Rectal smooth muscle tissue (tissue), 1 donor: ENCODE data around the gene KLHDC1.
A peak's percentile ranks its signal among the peaks of the same experiment; 100 is the strongest.
"Not testable (repeated sequence)": the region's sequence is repeated elsewhere in the genome, so short reads cannot be mapped to it uniquely, and the experiment has no call there.

Source experiments
- H3K27ac ChIP-seq: one replicate; pipeline ENCODE4 v1.7.0; 2013; ENCODE audit warnings: low read depth, low read length, inconsistent platforms
- H3K27me3 ChIP-seq: one replicate; pipeline ENCODE4 v1.7.0; 2013; ENCODE audit warnings: low read length; ENCODE audit not compliant: control insufficient read depth, insufficient read depth
- H3K36me3 ChIP-seq: one replicate; pipeline ENCODE4 v1.7.0; 2013; ENCODE audit warnings: low read length; ENCODE audit not compliant: control insufficient read depth, insufficient read depth
- H3K4me1 ChIP-seq: one replicate; pipeline ENCODE4 v1.7.0; 2013; ENCODE audit warnings: low read length; ENCODE audit not compliant: control insufficient read depth, insufficient read depth
- H3K4me3 ChIP-seq: one replicate; pipeline ENCODE4 v1.7.0; 2013; ENCODE audit warnings: low read length
- H3K9ac ChIP-seq: one replicate; pipeline ENCODE4 v1.7.0; 2013; ENCODE audit warnings: low read length

The KLHDC1 gene

DNA sequence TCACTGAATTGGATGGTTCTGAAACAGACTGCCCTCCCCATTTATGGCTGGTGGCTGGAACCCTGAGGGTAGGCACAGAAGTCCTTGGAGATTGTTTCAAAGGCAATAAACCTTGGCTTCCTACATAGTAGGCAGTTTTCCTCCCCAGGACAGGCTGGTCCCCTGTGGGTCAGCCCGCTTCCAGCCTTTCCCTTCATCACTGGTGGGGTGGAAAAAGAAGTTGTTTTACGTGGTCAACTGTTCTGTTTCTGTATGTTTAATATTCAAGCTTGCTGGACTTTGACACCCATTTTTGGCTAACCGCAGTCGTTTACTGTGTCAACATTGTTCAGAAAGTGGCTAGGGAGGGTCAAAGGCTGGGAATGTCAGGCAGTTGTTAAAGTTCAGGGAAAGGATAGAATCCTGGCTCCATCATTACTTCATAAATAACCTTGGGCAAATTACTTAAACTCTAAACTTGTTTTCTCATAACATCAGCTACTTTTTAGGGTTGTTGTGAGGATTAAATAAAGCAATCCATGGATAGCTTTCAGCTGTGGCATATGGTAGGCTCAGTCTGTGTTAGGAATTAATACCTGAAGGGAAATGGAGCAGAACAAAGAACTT is 77.4 kb downstream of the KLHDC1 start:
- Histone ChIP-seq H3K4me1 (peaks cover 14% of the 10 kb centered on the region), H3K4me3 (peak overlapping the region; percentile 90), H3K9ac (no peak overlapping the region), H3K27ac (no peak overlapping the region), H3K27me3 (no peaks in the 10 kb centered on the region), H3K36me3 (no peaks in the 10 kb centered on the region)

DNA sequence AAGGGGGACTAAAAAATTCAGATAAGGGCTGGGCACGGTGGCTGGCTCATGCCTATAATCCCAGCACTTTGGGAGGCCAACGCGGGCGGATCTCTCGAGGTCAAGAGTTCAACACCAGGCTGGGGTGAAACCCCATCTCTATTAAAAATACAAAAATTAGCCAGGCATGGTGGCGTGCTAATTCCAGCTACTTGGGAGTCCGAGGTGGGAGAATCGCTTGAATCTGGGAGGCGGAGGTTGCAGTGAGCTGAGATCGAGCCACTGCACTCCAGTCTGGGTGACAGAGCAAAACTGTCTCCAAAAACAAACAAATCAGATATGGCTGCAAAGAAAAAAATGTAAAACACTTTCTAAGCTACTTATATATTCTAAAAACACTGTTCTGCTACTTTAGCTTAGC is 78.8 kb downstream of the KLHDC1 start:
- H3K4me1 ChIP-seq = peaks cover 14% of the 10 kb centered on the region
- H3K9ac ChIP-seq, H3K4me3 ChIP-seq, H3K27me3 ChIP-seq, H3K36me3 ChIP-seq, H3K27ac ChIP-seq: not testable (repeated sequence)

DNA sequence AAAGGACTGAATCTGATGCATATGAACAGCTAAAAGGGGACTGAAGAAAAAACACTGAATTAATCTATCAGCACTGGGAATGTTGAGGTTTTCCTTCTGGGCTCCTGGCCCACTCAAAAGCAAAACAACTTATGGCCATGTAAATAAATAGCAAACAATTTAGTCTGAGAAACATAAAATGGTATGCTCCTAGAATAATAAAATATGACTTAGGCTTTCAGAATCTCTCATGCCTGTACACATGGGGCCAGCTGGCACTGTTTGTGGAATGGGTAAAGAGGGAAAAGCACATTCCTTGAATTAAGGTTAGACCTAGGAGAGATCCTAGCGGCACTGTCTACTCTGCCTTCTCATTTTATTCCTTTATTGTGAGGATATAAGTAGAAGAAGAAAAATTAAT is 81.2 kb downstream of the KLHDC1 start:
- H3K4me1 ChIP-seq = peaks cover 8% of the 10 kb centered on the region
- no peak overlapping the region for H3K4me3 ChIP-seq
- no peak overlapping the region for H3K27ac ChIP-seq
- H3K9ac ChIP-seq = no peak overlapping the region
- peaks cover 4% of the 10 kb centered on the region for H3K36me3 ChIP-seq
- H3K27me3 ChIP-seq = no peaks in the 10 kb centered on the region

DNA sequence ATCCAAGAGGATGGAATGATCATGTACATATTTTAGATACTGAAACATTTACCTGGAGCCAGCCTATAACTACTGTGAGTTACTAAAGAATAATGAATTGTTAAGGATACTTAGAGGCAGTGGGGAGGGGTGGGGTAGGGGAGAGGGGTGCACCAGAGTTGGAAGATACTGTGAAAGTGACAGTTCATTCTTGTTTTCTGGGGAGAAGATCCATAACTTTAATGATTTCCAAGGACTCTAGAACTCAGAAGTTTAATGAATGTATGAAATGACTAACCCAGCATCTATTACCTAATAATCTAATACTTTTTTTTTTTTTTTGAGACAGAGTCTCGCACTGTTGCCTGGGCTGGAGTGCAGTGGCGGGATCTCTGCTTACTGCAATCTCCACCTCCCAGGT is 85.5 kb downstream of the KLHDC1 start:
- H3K36me3 ChIP-seq = peaks cover 22% of the 10 kb centered on the region
- no peaks in the 10 kb centered on the region for H3K27me3 ChIP-seq
- H3K4me3 ChIP-seq = no peak overlapping the region
- H3K27ac ChIP-seq = no peak overlapping the region
- H3K4me1 ChIP-seq = no peaks in the 10 kb centered on the region
- H3K9ac ChIP-seq = no peak overlapping the region

DNA sequence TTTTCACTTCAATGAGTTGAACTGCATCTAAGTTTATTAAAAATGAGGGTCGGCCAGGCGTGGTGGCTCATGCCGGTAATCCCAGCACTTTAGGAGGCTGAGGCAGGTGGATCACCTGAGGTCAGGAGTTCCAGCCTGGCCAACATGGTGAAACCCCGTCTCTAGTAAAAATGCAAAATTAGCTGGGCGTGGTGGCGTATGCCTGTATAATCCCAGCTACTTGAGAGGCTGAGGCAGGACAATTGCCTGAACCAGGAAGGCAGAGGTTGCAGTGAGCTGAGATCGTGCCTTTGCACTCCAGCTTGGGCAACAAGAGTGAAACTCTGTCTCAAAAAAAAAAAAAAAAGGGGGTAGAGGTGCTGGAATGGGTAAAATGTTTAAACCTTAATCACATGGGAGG is 88.1 kb downstream of the KLHDC1 start:
- H3K27ac ChIP-seq, H3K9ac ChIP-seq, H3K4me3 ChIP-seq, H3K27me3 ChIP-seq, H3K4me1 ChIP-seq: not testable (repeated sequence)
- peaks cover 33% of the 10 kb centered on the region for H3K36me3 ChIP-seq

DNA sequence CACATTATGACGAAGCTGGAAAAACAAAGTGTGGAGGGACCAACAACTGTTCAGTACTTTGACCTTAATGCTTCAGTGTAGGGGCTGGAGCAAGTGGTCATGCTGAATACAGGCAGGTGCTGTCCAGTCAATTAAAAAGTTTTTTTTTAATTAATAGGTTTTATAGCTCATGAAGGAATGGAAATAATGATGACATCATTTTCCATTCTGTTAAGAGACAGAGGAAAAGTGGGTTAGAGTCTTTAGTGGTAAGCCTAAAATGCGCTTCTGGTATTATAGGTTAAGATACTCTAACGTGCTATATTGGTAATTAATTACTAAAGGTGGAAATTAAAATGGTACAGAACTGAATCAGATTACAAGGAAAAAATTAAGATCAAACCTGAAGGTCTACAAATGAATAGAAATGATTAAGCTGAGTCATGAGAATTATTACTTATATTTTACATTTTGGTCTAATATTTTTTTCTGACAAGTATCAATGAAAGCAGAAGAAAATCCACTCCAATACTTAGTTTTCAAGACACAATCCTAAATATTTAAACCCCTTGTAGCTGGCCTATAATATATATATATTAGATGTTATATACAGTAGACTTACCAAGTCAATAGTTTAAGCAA is 90.6 kb downstream of the KLHDC1 start:
- Histone ChIP-seq H3K27ac (no peak overlapping the region), H3K36me3 (peaks cover 41% of the 10 kb centered on the region), H3K4me3 (no peak overlapping the region), H3K9ac (no peak overlapping the region), H3K4me1 (no peaks in the 10 kb centered on the region), H3K27me3 (no peaks in the 10 kb centered on the region)

DNA sequence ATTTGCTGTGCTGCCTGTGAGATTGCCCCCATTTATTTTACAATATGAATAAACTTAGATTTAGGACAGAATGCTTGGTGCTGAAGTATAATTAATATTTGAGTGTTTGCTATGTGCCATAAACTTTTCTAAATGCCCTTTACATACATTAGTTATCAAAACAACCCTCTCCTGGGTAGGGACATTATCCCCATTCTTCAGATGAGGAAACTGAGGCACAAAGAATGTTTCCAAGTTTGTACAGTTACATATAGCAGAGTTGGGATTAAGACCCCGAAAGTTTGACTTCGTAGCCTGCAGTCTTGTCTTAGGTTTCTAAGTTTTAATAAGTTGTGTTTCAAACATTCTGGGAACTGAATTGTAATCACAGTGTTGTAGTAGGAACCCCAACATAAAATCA is 93.4 kb downstream of the KLHDC1 start:
- Histone ChIP-seq H3K36me3 (peaks cover 42% of the 10 kb centered on the region), H3K27me3 (no peaks in the 10 kb centered on the region), H3K4me3 (no peak overlapping the region), H3K9ac (no peak overlapping the region), H3K4me1 (no peaks in the 10 kb centered on the region), H3K27ac (no peak overlapping the region)

DNA sequence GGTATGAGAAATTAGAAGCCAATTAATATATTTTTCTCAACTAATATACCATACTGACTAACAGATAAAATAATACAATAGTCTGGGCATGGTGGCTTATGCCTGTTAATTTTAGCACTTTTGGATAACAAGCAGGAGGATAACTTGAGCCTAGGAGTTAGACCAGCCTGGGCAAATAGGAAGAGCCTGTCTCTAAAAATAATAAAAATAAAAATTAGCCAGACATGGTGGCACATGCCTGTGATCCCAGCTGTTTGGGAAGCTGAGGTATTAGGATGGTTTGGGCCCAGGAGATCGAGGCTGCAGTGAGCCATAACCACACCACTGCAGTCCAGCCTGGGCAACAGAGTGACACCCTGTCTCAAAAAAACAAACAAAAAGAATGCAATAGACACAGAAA is 99.7 kb downstream of the KLHDC1 start:
- Histone ChIP-seq H3K9ac (no peak overlapping the region), H3K27ac (no peak overlapping the region), H3K4me3 (no peak overlapping the region), H3K27me3 (no peaks in the 10 kb centered on the region), H3K4me1 (no peaks in the 10 kb centered on the region), H3K36me3 (peaks cover 23% of the 10 kb centered on the region)

DNA sequence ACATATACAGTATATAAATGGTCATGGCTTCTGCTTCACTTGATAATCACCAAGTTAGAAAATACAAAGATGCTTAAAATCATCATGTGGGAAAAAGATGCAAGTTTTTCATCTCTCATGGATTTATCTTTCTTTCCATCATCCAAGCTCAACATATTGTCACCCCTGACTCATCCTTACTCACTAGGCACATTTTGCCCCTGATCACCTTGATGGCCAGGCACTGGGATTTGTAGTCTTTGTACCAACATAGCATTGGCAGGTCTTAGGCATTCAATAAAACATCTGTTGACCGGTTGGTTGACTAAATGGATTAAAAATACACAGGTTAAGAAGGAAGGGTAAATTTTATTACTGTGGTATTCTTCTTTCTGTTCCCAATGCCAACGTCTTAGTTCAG is 103.1 kb downstream of the KLHDC1 start:
- no peaks in the 10 kb centered on the region for H3K27me3 ChIP-seq
- H3K4me3 ChIP-seq = no peak overlapping the region
- peaks cover 39% of the 10 kb centered on the region for H3K36me3 ChIP-seq
- no peak overlapping the region for H3K9ac ChIP-seq
- no peak overlapping the region for H3K27ac ChIP-seq
- H3K4me1 ChIP-seq = no peaks in the 10 kb centered on the region
